Neural cell (in vitro differentiated cells): ENCODE measurements around the gene MLPH.

Source experiments
- CTCF ChIP-seq: fragments of 450-650 bp; IDR thresholded peaks from 2 replicates; pipeline ENCODE4 v1.5.1; 2014; ENCODE audit warnings: antibody characterized with exemption, mild to moderate bottlenecking, moderate library complexity; ENCODE audit not compliant: poor library complexity, severe bottlenecking
- EZH2 ChIP-seq: fragments of 200-600, 300-800 bp; shearing (Covaris generic), sonication (generic); IDR thresholded peaks from 2 replicates; pipeline ENCODE4 v1.6.1; 2014; ENCODE audit warnings: antibody characterized with exemption, low read length, borderline replicate concordance, mild to moderate bottlenecking; ENCODE audit not compliant: insufficient read depth, poor library complexity, severe bottlenecking
- MXI1 ChIP-seq: fragments of 450-650 bp; conservative IDR thresholded peaks from 2 replicates; pipeline ENCODE4 v1.6.1; 2014; ENCODE audit warnings: antibody characterized with exemption, mild to moderate bottlenecking; ENCODE audit not compliant: poor library complexity, severe bottlenecking
- RAD21 ChIP-seq: fragments of 450-650 bp; conservative IDR thresholded peaks from 2 replicates; pipeline ENCODE4 v1.6.1; 2014; ENCODE audit warnings: antibody characterized with exemption, mild to moderate bottlenecking, moderate library complexity

GRCh38 chr2:237566401-237567235 is 79.6 kb downstream of the MLPH start, which contains the start of gene PRLH:
- TF ChIP-seq CTCF (no peak), MXI1 (no peak), EZH2 (no peak), RAD21 (no peak)
